GM13977 (cell line): Measurements from ENCODE around the gene KHSRP.
A peak's percentile ranks its signal among the peaks of the same experiment; 100 is the strongest.

Experiments used
- DNase-seq: peaks from one replicate; pipeline ENCODE4 v3.0.0; 2012; ENCODE audit warnings: low spot score
- CTCF ChIP-seq: IDR thresholded peaks from 2 replicates; pipeline ENCODE4 v1.5.1; 2012; ENCODE audit warnings: mild to moderate bottlenecking, control low read depth; ENCODE audit not compliant: insufficient read depth; ENCODE audit errors: extremely low read depth, missing control alignments
- in situ Hi-C: fragments of 300-500 bp; cut with MboI; formaldehyde crosslinking; loops from one replicate; pipeline ENCODE4 v1.12.0; 2022; ENCODE audit warnings: low sequenced_read_pairs, low pct_unique_long_range_greater_than_20kb, mixed read lengths, inconsistent platforms; ENCODE audit not compliant: unreplicated experiment

The KHSRP gene

GRCh38 chr19:6393074-6393982 lies 31.3 kb downstream of the KHSRP start, which contains the start of gene GTF2F1:
TSS of gene GTF2F1 (minus strand) at chr19:6393164. CDS start at chr19:6392995, 169 bp downstream.
- in situ Hi-C loops, result no loop called here
- DNase-seq, result peak; percentile 97
- TF ChIP-seq CTCF, result no peak

GRCh38 chr19:6392221-6393073 lies 32.2 kb downstream of the KHSRP start:
- in situ Hi-C loops, result no loop called here
- DNase-seq, result peak; percentile 31
- no peak for TF ChIP-seq CTCF

GRCh38 chr19:6387372-6387771 lies 37.2 kb downstream of the KHSRP start:
- in situ Hi-C loops, result no loop called here
- TF ChIP-seq CTCF, result no peak
- DNase-seq, result no peak

- in situ Hi-C loops, result no loop called here
- DNase-seq, result no peak
- TF ChIP-seq CTCF, result no peak
Measured at GRCh38 chr19:6384381-6384780, 40.2 kb downstream of the KHSRP start.

DNA sequence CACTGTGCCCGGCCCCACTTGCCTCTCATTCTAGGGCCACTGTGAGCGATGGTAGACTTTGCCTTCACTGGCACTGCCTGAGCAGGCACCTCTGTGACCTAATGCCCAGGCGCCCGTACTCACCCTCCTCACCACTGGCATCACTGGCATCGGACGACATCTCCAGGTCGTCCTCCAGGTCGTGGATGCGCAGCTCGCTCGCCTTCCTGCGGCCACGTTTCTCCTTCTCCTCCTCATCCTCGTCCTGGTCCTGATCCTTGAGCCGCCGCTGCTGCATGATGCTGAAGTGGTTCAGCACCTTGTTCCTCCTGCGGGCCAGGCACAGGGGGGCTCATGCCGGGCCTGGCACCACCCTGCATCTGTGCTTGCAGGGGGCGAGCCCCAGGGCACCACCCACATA lies 41.4 kb downstream of the KHSRP start:
- in situ Hi-C loops, result no loop called here
- TF ChIP-seq CTCF, result no peak
- DNase-seq, result no peak

DNA sequence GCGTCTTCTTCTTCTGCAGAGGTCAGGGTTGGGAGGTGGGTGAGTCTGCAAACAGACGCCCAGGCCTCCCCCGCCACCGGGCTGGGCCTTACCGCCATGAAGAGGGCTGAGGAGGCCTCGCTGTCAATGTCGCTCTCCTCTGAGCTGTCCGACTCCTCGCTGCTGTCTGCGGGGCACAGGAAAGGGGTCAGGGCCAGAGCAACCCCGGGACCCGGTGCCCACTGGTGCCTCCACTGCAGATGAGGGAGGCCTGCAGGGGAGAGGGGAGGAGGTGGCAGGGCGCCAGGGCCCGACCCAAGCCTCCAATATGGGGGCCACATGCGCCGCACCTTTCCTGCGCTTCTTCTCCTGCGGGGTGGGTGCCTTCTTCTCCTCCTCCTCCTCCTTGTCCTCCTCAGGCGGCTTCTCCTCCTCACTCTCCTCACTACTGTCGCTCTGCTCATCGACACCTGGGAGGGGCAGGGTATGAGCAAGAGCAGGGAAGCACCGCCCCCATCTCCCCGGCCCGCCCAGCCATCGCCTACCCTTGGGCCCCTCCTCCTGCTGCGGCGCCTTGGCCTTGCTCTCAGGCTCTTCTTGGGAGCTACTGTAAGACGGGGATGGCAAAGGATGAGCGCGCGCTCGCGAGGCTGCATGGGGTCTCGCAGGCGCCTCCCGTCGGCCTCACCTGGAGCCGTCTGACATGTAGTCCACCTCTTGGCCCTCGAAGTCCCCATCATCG lies 43.4 kb downstream of the KHSRP start:
- TF ChIP-seq CTCF, result no peak
- in situ Hi-C loops, result no loop called here

More for the DNA sequence above, 43.4 kb downstream of the KHSRP start:
- DNase-seq, result no peak
